ENCODE measurements around the gene SYNM.
A peak's percentile ranks its signal among the peaks of the same experiment; 100 is the strongest.
"Not testable (repeated sequence)": the region's sequence is repeated elsewhere in the genome, so short reads cannot be mapped to it uniquely, and the experiment has no call there.

SYNM gene, protein sequence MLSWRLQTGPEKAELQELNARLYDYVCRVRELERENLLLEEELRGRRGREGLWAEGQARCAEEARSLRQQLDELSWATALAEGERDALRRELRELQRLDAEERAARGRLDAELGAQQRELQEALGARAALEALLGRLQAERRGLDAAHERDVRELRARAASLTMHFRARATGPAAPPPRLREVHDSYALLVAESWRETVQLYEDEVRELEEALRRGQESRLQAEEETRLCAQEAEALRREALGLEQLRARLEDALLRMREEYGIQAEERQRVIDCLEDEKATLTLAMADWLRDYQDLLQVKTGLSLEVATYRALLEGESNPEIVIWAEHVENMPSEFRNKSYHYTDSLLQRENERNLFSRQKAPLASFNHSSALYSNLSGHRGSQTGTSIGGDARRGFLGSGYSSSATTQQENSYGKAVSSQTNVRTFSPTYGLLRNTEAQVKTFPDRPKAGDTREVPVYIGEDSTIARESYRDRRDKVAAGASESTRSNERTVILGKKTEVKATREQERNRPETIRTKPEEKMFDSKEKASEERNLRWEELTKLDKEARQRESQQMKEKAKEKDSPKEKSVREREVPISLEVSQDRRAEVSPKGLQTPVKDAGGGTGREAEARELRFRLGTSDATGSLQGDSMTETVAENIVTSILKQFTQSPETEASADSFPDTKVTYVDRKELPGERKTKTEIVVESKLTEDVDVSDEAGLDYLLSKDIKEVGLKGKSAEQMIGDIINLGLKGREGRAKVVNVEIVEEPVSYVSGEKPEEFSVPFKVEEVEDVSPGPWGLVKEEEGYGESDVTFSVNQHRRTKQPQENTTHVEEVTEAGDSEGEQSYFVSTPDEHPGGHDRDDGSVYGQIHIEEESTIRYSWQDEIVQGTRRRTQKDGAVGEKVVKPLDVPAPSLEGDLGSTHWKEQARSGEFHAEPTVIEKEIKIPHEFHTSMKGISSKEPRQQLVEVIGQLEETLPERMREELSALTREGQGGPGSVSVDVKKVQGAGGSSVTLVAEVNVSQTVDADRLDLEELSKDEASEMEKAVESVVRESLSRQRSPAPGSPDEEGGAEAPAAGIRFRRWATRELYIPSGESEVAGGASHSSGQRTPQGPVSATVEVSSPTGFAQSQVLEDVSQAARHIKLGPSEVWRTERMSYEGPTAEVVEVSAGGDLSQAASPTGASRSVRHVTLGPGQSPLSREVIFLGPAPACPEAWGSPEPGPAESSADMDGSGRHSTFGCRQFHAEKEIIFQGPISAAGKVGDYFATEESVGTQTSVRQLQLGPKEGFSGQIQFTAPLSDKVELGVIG (N-terminal part only)

DNA sequence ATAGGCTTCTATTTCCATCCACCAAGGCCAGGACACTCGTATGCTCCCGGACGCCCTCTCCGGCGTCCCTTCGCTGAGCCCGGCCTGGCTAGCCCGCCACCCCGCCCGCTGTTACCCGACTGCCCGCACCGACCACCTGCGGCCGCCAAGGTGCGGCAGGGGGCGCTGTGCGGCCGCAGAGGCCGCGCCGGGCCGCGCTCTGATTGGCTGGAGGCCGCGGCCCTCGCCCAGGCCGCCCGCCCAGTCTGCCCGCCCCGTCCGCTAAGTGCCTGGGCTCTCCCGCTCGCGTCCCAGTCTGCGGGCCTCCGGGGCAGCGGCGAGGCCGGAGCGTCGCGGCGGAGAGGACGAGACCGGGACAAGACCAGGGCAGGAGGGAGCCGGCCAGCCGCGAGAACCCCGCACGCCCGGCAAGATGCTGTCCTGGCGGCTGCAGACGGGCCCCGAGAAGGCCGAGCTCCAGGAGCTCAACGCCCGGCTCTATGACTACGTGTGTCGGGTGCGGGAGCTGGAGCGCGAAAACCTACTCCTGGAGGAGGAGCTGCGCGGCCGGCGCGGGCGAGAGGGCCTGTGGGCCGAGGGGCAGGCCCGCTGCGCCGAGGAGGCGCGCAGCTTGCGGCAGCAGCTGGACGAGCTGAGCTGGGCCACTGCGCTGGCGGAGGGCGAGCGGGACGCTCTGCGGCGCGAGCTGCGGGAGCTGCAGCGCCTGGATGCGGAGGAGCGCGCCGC is at the start of gene SYNM:
SYNM (plus strand) TSS at position 293 of the 726 bp plus-strand sequence; CDS start at position 413, 120 bp downstream.
- peak; percentile 83 for DNase-seq (ENCODE audit: low read depth)

DNA sequence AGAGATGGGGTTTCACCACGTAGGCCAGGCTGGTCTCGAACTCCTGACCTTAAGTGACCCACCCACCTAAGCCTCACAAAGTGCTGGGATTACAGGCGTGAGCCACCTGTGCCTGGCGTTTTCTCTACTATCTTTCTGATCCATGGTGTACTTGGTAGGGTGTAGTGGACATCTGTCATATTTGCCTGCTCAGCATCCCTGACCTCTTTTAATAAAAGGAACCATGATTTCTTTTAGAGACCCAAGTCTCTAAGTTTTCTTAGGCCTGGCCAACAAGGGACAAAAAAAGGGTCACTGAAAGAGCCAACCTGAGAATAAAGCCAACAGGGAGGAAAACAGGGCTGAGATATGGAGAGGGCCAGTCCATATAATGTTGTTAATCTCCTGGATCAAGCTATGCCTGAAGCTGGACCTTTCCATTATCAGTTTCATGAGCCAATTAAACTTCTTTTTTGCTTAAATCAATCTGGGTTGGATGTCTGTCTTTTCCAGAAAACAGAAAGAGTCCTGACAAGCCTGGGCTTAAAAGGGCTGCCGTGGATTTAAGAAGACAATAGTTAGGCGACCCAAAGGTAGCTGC is 49.2 kb upstream of the SYNM start:
- DNase-seq (ENCODE audit: low read depth) = no peak

DNA sequence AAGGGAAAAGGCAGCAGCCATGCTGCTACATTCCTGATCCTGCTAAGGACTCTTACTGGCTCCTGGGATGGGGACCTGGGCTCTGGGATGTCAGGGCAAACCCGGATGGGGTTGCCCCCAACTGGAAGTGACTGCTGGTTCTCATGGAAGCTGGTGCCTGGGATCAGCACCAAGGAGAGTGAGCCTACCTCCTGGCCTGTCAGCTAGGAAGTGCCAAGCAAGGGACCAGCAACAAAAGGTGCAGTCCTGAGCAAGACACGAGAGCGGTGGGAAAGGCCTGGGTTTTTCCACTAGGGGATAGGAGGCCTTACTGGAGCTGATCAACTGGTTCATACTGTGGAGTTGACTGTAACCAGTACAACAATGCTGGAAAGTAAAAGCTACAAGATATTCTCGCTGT is 47.9 kb upstream of the SYNM start:
- no peak for DNase-seq (ENCODE audit: low read depth)

DNA sequence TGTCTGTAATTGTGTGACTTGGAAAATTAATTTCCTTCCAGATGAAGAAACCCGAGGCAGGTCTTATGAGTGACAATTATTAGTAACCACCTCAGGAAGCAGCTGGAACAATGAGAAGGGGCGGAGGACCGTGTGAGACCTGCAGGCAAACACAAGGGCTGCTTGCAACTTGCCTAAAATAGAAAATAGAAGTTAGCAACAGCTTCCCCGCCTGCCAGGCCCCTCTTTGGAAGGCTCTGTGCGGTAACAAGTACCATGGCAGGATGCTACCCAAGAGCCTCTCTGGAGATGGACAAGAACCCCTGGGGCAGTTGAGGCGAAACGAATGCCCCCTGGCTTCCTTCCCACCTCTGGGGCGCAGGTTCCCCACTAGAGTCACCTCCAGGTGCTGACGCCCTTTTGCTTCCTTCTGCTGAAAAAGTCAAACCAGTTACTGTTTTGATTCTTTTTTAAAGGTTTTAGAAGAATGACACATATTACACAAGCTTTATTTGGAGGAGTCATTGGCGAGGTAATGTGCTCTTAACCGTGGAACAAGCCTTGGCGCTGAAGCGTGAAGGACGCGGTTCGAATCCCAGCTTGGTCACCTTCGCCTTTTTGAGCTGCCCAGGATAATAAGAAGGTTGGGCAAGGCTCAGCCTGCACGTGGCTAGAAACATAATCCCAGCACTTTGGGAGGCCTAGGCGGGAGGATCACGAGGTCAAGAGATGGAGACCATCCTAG is 47.0 kb upstream of the SYNM start:
- DNase-seq (ENCODE audit: low read depth) = no peak

DNA sequence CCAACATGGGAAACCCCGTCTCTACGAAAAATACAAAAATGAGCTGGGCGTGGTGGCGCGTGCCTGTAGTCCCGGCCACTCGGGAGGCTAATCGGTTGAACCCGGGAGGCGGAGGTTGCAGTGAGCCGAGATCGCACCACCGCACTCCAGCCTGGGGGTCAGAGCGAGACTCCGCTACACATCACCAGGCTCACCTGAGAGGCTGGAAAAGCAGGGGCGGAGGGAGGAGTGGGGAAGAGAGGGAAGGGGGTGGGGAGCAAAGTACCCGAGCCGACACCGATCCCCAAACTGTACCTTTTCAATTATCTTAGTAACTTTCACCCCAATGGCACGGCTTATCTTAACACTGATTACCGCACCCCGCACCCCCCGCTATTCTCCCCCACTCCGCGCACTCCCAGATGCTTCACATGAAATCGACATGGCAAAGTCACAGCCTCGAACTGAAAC is 46.4 kb upstream of the SYNM start:
- DNase-seq (ENCODE audit: low read depth) = no peak

DNA sequence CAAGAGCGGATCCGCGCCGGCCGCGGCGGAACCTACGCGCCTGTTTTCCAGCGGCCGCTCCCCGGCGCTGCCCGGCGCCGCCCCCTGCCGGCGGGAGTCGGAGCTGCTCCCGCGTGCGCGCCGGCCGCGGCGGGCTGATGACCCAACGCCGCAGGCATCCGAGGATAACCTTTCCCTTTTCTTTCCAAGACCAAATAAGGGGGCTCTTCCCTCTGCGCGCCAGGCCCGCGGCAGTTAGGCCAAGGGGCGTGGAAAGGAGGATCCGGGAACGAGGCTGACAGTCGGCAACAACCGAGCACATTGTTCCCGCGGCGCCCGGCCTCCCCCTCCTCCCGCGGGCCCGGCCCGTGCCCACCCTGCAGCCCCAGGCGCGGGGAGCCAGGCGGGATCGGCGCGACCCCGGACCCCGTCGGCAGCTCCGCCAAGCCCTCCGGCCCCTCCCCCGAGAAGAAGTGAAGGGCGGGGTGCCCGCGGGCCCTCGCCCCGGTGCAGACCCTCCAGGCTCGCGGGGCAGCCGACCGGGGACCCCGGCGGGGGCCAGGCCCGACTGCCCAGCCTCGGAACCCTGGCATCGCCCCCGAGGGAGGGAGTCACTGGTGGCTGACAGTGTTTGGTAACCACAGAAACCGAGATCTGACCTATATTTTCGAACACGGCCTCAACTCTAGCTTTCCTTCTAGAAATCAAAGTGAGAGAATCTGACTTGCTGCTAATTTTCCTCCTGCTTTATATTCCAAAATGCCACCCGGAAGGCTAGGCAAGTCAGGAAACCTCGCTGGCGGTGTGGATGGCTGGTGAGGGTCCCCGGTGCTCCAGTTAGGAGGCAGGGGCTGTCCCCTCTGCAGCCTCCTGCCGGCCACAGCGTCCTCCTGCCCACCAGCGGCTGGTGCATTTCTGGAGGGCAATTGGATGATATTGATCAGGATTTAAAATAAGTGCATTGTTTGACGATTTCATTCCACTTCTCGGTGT is 45.6 kb upstream of the SYNM start:
- DNase-seq (ENCODE audit: low read depth) = peak; percentile 95

- DNase-seq (ENCODE audit: low read depth) = not testable (repeated sequence)
These were observed 44.7 kb upstream of the SYNM start for GRCh38 chr15:99060186-99060585.

DNA sequence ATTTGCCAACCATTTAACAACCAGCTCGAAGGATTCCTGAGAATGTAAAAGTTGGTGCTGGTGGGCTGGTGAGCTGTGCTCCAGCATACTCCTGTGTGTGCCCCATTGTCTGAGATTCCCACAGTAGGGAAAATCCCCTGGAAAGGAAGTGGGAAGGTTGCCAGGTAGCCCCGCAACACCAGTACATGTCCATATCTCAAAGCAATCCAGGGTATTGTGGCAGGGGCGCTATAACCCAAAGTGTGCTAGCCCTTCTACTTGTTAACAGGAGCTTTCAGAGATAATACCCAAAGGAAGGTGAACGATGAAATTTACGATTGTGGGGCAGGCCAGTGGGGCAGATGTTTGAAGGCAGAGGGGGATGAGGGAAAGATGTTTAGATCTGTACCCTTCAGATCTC is 42.7 kb upstream of the SYNM start:
- DNase-seq (ENCODE audit: low read depth) = no peak

DNA sequence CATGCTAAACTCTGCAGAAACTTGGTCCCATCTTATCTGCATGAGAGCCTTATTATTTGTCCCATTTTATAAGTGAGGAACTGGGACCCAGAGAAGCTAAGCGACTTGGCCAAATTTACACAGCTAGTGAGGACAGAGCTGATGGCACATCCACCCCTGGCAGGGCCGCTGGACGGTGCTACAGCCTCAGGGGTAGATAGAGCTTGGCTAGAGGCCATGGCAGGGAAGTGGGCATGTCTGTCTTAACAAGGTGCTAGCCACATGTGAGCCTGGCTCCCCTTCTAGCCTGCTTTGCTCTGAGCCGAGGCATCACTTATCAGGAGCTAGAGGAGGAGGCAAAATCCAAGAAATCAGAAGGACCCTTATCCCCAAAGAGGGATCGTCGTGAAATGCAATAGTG is 36.7 kb upstream of the SYNM start:
- DNase-seq (ENCODE audit: low read depth) = no peak

DNA sequence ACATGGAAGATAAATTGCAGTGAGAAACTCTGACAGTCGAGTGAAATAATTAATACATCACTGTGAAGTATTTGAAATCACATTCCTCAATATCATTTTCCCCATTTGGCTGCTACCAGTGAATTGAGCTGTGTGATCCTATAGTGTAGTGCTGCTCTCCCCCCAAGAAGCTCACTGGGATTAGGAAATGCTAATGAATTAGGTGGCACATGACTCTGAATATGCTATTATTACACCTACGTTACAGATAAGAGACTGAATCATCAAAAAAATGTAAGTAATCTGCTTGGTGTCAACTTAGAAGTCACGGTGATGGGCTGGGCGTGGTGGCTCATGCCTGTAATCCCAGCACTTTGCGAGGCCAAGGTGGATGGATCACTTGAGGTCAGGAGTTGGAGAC is 34.7 kb upstream of the SYNM start:
- no peak for DNase-seq (ENCODE audit: low read depth)

DNA sequence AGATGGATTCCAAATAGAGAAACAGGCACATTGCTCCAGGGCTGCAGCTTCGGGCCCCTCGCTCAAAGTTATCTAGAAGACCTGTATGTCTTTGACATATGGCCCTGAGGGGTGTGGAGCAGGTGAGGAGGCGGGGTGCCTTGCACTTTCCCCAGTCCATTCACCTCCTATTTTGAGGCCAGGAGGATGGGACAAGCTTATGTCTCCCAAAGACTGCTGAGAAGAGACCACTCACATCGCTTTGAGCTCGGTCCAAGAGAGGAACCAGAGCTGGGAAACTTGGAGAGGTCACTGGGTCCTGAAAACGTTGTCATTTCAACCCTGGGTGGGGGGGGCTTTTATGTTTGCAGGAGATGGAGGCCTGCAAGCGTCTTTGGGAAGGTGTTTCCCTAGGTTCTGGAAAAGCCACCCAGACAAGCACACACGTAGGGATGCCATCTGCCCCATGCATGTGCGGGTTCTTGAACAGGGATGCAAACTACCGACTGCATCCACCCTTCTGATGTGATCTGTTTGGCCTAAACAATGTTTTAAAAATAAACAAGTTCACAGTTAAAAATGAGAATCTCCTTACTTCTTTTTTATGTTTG is 33.7 kb upstream of the SYNM start:
- DNase-seq (ENCODE audit: low read depth) = no peak

DNA sequence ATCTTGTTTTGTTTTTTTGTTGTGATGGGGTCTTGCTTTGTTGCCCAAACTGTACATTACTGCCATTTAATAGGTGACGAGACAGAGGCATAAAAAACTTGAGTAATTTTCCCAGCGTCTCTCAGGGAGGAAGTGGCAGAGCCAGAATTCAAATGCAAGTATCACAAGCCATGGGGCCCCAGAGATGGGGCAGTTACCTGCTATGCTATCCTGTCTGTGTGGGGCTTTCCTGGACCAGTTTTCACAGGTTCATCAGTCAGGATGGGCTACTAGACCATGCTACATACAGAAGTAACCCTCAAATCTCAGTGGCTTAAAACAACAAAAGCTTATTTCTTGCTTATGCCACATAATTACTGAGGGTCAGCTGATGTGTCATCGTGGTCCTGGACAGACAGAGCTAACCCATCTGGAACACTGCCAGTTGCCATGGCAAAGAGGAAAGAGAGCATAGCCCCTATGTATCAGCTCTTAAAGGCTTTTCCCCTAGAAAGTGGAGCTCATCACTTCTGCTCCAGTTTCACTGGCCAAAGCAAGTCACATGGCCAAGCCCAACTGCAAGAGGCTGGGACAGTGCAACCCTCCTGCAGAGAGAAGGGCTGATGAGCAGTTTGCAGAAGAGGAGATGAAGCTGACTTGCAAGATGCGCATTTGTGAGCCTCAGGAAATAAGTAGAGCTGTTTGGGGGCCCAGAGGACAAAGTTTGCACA is 31.7 kb upstream of the SYNM start:
- DNase-seq (ENCODE audit: low read depth) = peak; percentile 28

DNA sequence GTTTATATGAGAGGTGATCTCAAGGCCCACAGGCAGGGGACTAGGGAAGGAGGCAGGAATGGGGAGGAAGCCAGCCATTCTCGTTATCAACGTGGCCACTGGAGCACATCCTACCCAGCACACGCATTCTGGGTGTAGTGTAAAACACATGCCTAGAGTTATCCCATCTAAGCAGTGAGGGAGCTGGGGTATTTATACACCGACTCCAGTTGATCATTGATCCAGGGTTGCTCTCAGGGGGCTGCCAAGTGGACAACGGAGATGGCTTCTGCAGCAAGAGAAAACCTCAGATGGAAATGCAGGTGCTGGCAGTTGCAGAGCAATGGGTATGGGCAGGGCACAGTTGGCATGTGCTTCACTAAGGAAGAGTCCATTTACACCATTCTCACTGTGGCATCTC is 30.4 kb upstream of the SYNM start:
- no peak for DNase-seq (ENCODE audit: low read depth)

GRCh38 chr15:99075059-99075652 is 29.7 kb upstream of the SYNM start:
- DNase-seq (ENCODE audit: low read depth) = not testable (repeated sequence)

DNA sequence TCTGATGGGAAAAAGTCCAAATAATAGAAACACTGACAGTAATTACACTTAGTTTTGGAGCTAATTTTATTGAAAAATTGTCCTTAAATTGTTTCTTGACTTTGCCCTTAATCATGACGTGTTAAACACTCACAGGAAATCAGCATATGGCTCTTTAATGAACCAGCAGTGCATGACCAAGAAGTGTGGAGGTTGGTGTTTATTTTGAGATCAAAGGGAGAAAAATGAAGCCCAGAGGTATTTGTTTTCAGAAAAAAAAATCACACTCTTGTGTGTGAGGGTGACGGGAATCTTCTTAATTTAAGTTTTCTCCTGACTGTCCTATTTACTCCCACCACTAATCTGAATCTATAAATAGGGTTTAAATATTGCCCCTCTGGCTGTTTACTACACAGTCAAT is 28.8 kb upstream of the SYNM start:
- DNase-seq (ENCODE audit: low read depth) = no peak

DNA sequence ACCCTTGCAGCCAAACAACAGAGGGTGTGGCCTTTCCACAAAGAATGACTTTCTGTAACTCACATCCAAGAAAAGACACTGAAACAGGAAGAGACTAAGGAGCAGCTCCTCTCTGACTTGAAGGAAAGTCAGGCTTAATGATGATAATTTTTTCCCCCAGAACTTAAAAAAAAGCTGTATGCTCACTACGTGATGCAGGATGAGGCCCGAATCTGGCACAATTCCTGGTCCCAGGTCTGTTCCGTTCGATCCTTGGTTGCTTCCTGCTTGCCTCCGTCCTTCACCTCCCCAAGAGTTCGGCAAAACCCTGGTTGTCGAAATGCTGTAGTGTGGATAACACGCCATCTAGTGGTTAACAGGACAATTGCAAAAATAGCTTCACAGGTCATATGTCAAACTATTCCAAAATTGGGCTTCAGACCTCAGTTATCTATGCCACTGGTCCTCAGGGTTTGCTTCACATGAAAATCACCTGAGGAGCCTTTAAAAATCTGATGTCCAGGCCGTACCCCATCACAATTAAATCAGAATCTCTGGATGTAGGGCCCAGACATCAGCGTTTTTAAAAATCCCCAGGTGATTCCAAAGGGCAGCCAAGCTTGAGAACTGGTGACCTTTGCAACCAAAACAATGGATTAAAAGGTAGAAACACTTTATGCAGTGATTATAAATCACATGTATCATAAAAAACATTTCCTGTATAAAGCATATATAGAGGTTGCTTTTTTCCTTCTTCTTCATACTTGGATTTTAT is 28.1 kb upstream of the SYNM start:
- peak; percentile 86 for DNase-seq (ENCODE audit: low read depth)

- no peak for DNase-seq (ENCODE audit: low read depth)
These were observed 22.1 kb upstream of the SYNM start for GRCh38 chr15:99082798-99083197.
